ENCODE results near the gene DOCK11. TPM values are rescaled to one million over a fixed set of nuclear protein-coding genes. Genes with fewer than 3 reads are reported as not detected.

DOCK11 gene
- total RNA-seq, 1 donor from 2014 or later = 4.3 TPM

- DNase-seq (ENCODE audit: low read depth) = no peak
- no peak for TF ChIP-seq CTCF (conservative IDR thresholded peaks at IDR 0.05; ENCODE audit: low read depth, low read length)
- no peak overlapping the region for H3K4me3 ChIP-seq (ENCODE audit: low read depth, low read length)
These were observed 57.6 kb downstream of the DOCK11 start for GRCh38 chrX:118553042-118553710.

- no peak overlapping the region for H3K4me3 ChIP-seq (ENCODE audit: low read depth, low read length)
- DNase-seq (ENCODE audit: low read depth) = no peak
- no peak for TF ChIP-seq CTCF (conservative IDR thresholded peaks at IDR 0.05; ENCODE audit: low read depth, low read length)
These were observed 58.9 kb downstream of the DOCK11 start for GRCh38 chrX:118554511-118554910.

GRCh38 chrX:118558926-118559325 is 63.3 kb downstream of the DOCK11 start:
- no peak overlapping the region for H3K4me3 ChIP-seq (ENCODE audit: low read depth, low read length)
- no peak for TF ChIP-seq CTCF (conservative IDR thresholded peaks at IDR 0.05; ENCODE audit: low read depth, low read length)
- no peak for DNase-seq (ENCODE audit: low read depth)

GRCh38 chrX:118560489-118560888 is 64.9 kb downstream of the DOCK11 start:
- no peak for DNase-seq (ENCODE audit: low read depth)
- no peak for TF ChIP-seq CTCF (conservative IDR thresholded peaks at IDR 0.05; ENCODE audit: low read depth, low read length)
- H3K4me3 ChIP-seq (ENCODE audit: low read depth, low read length) = no peak overlapping the region

GRCh38 chrX:118562582-118563164 is 67.1 kb downstream of the DOCK11 start:
- TF ChIP-seq CTCF (conservative IDR thresholded peaks at IDR 0.05; ENCODE audit: low read depth, low read length) = no peak
- DNase-seq (ENCODE audit: low read depth) = no peak
- H3K4me3 ChIP-seq (ENCODE audit: low read depth, low read length) = no peak overlapping the region

- no peak for DNase-seq (ENCODE audit: low read depth)
- TF ChIP-seq CTCF (conservative IDR thresholded peaks at IDR 0.05; ENCODE audit: low read depth, low read length) = no peak
- H3K4me3 ChIP-seq (ENCODE audit: low read depth, low read length) = no peak overlapping the region
These were observed 68.9 kb downstream of the DOCK11 start for GRCh38 chrX:118564498-118564897.

- no peak for TF ChIP-seq CTCF (conservative IDR thresholded peaks at IDR 0.05; ENCODE audit: low read depth, low read length)
- DNase-seq (ENCODE audit: low read depth) = no peak
- no peak overlapping the region for H3K4me3 ChIP-seq (ENCODE audit: low read depth, low read length)
These were observed 70.2 kb downstream of the DOCK11 start for GRCh38 chrX:118565853-118566252.
